Suppressor macrophage (primary cell): ENCODE measurements around the gene DPP3.

Source experiments
- DNase-seq, 4 experiments: peaks; one replicate each; pipeline ENCODE4 v3.0.0-alpha.2; 2020 to 2022

The DPP3 gene

GRCh38 chr11:66484806-66485380, 4.7 kb downstream of the DPP3 start:
- peak in 1 of 4 experiments; percentile 11 for DNase-seq

- DNase-seq: no peak
Observed at GRCh38 chr11:66488957-66489356, 8.7 kb downstream of the DPP3 start.

GRCh38 chr11:66489636-66490035, 9.4 kb downstream of the DPP3 start:
- DNase-seq: no peak

GRCh38 chr11:66491315-66491935, 11.2 kb downstream of the DPP3 start:
- DNase-seq: no peak

GRCh38 chr11:66492161-66492865, 12.1 kb downstream of the DPP3 start:
- no peak for DNase-seq

- no peak for DNase-seq
Observed at GRCh38 chr11:66493130-66493529, 12.9 kb downstream of the DPP3 start.

- DNase-seq: no peak
Observed at GRCh38 chr11:66494458-66494857, 14.2 kb downstream of the DPP3 start.

GRCh38 chr11:66494935-66495334, 14.7 kb downstream of the DPP3 start:
- no peak for DNase-seq

GRCh38 chr11:66495401-66495854, 15.2 kb downstream of the DPP3 start:
- no peak for DNase-seq

- no peak for DNase-seq
Observed at GRCh38 chr11:66497206-66497605, 17.0 kb downstream of the DPP3 start.

GRCh38 chr11:66498506-66498905, 18.3 kb downstream of the DPP3 start:
- DNase-seq: no peak

GRCh38 chr11:66505276-66505816, 25.1 kb downstream of the DPP3 start:
- DNase-seq: no peak

GRCh38 chr11:66509131-66509561, 28.9 kb downstream of the DPP3 start:
- DNase-seq: peak; percentile 11 to 50 (median 36)

- peak; percentile 75 to 91 (median 85) for DNase-seq
Observed at GRCh38 chr11:66510271-66510989, 30.2 kb downstream of the DPP3 start, which contains the start of gene BBS1. Gene BBS1 (plus strand): TSS chr11:66510635. CDS start chr11:66510660, 25 bp downstream.

GRCh38 chr11:66510990-66511339, 30.7 kb downstream of the DPP3 start:
- DNase-seq: no peak

GRCh38 chr11:66523611-66524010, 43.4 kb downstream of the DPP3 start:
- DNase-seq: no peak

- DNase-seq: no peak
Observed at GRCh38 chr11:66524304-66525040, 44.2 kb downstream of the DPP3 start.

- no peak for DNase-seq
Observed at GRCh38 chr11:66529069-66529468, 48.8 kb downstream of the DPP3 start.

GRCh38 chr11:66529655-66530054, 49.4 kb downstream of the DPP3 start:
- DNase-seq: no peak

GRCh38 chr11:66530927-66531709, 50.9 kb downstream of the DPP3 start:
- no peak for DNase-seq

GRCh38 chr11:66531841-66532240, 51.6 kb downstream of the DPP3 start:
- no peak for DNase-seq
